Measurements from ENCODE around the gene GSN.

DNA sequence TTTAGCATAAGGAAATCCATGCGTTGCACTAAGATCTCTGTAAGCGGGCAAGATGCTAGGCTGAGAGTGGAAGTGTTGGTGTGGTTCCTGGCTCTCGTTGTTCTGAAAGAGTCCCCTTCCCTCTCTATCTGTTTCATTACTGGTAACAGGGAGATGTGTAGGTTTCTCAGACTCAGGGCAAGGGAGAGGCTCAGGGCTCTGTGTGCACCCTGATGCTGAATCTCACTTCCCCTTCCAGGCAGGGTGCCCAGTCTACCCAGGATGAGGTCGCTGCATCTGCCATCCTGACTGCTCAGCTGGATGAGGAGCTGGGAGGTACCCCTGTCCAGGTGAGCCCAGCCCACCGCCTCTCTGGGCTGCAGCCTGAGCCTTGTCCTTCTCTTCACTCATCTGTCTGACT is 56.4 kb downstream of the GSN start:
- TF ChIP-seq, protein P1, sequence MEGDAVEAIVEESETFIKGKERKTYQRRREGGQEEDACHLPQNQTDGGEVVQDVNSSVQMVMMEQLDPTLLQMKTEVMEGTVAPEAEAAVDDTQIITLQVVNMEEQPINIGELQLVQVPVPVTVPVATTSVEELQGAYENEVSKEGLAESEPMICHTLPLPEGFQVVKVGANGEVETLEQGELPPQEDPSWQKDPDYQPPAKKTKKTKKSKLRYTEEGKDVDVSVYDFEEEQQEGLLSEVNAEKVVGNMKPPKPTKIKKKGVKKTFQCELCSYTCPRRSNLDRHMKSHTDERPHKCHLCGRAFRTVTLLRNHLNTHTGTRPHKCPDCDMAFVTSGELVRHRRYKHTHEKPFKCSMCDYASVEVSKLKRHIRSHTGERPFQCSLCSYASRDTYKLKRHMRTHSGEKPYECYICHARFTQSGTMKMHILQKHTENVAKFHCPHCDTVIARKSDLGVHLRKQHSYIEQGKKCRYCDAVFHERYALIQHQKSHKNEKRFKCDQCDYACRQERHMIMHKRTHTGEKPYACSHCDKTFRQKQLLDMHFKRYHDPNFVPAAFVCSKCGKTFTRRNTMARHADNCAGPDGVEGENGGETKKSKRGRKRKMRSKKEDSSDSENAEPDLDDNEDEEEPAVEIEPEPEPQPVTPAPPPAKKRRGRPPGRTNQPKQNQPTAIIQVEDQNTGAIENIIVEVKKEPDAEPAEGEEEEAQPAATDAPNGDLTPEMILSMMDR (IDR thresholded peaks at IDR 0.05; ENCODE audit: low read depth, low read length, poor library complexity, severe bottlenecking), result no peak
- TF ChIP-seq EZH2phosphoT487 (IDR thresholded peaks at IDR 0.05; ENCODE audit: borderline replicate concordance, low read length), result no peak
